ENCODE data around the gene NPIPB4.
"Not testable (repeated sequence)": the region's sequence is repeated elsewhere in the genome, so short reads cannot be mapped to it uniquely, and the experiment has no call there.

- TF ChIP-seq CTCF (IDR thresholded peaks at IDR 0.05; ENCODE audit: insufficient read depth, low read length); POLR2AphosphoS5 (IDR thresholded peaks at IDR 0.05; ENCODE audit: low read depth); SPI1 (IDR thresholded peaks at IDR 0.05; ENCODE audit: borderline replicate concordance, low read depth); REST (IDR thresholded peaks at IDR 0.05; ENCODE audit: insufficient replicate concordance, low read depth): not testable (repeated sequence)
Measured at GRCh38 chr16:21819617-21820016, 37.9 kb downstream of the NPIPB4 start.
